Mucosa of descending colon (tissue), 3 donors: ENCODE measurements around the gene E2F3. TPM values are rescaled to one million over a fixed set of nuclear protein-coding genes. Genes with fewer than 3 reads are reported as not detected.
A peak's percentile ranks its signal among the peaks of the same experiment; 100 is the strongest.

Experiments
- ATAC-seq: fragments of 200-7000 bp; cut with Tn5 transposase; one replicate; pipeline ENCODE4 v1.9.1; 2020; ENCODE audit warnings: mild to moderate bottlenecking, moderate library complexity
- DNase-seq, 3 donors: peaks; one replicate each; pipeline ENCODE4 v3.0.0-alpha.2; 2020
- H3K36me3 ChIP-seq: fragments of 200-600 bp; one replicate; pipeline ENCODE4 v1.8.0; 2021; ENCODE audit warnings: low read depth, mild to moderate bottlenecking
- H3K4me1 ChIP-seq: fragments of 200-600 bp; one replicate; pipeline ENCODE4 v1.8.0; 2021; ENCODE audit warnings: low read depth, mild to moderate bottlenecking
- H3K4me3 ChIP-seq: fragments of 200-600 bp; one replicate; pipeline ENCODE4 v1.8.0; 2021; ENCODE audit warnings: mild to moderate bottlenecking
- H3K9me3 ChIP-seq: fragments of 200-600 bp; one replicate; pipeline ENCODE4 v1.8.0; 2021; ENCODE audit warnings: mild to moderate bottlenecking
- intact Hi-C, 2 donors: fragments of 100-400 bp; cut with DNase I in 1 of 2; cut with micrococcal nuclease in 1 of 2; formaldehyde crosslinking; loops; one replicate each; pipeline versions ENCODE4 v1.11.0 to v1.11.1; 2022; cut with DNase I, micrococcal nuclease
- total RNA-seq, 3 donors: library from RNA; stranded (reverse); fragmentation: NEBNext Ultra II Directional in 2 of 3; extraction: Animal tissue kit (Norgen Biotek cat#: 25700) in 2 of 3; gene quantifications; one replicate each; pipeline versions ENCODE4 v1.2.1 to v1.2.4, GENCODE V29; 2021 to 2023
- TF ChIP-seq, protein P1 (sequence below): fragments of 200-600 bp; IDR thresholded peaks from one replicate; pipeline ENCODE4 v1.8.0; 2022; ENCODE audit warnings: antibody characterized with exemption, mild to moderate bottlenecking
- donor health status: DM: no; HTN: no; CAD: no; lungs with moderate emphysema.
- donor health status: DM: no; HTN: no; CAD: no.
- donor health status: DM: no; HTN: yes; CAD: no.

The E2F3 gene
- total RNA-seq, 3 donors from 2014 or later, result 7.6 to 10.0 (median 7.9) TPM

DNA sequence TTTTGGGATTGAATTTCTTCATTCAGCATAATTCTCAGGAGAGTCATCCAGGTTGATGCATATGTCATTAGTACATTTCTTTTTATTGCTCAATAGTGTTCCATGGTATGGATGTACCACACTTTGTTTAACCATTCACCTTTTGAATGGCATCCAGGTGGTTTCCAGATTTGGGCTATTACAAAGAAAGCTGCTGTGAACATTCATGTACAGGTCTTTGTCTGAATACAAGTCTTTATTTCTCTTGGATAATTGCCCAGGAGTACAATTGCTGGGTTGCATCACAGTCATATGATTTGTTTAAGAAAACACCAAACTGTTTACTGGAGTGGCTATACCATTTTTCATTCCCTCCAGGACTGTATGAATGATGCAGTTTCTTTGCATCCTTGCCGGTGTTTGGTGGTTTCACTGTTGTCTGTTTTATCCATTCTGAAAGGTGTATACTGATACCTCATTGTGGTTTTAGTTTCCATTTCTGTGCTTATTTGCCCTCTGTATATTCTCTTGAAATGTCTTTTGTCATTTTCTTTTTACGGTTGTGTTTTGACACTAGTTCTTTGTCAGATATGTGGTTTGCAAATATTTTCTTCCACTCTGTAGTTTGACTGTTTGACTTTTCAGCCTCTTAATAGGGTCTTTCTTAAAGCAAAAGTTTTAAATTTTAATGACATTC lies 141.4 kb downstream of the E2F3 start:
- Histone ChIP-seq H3K36me3 (no peaks in the 10 kb centered on the region), H3K4me3 (no peak overlapping the region), H3K4me1 (no peaks in the 10 kb centered on the region), H3K9me3 (no peaks in the 10 kb centered on the region)
- ATAC-seq, result peak; percentile 85
- intact Hi-C loops, result no loop called here
- DNase-seq, result peak in 1 of 3 donors; percentile 16
- TF ChIP-seq, protein P1, sequence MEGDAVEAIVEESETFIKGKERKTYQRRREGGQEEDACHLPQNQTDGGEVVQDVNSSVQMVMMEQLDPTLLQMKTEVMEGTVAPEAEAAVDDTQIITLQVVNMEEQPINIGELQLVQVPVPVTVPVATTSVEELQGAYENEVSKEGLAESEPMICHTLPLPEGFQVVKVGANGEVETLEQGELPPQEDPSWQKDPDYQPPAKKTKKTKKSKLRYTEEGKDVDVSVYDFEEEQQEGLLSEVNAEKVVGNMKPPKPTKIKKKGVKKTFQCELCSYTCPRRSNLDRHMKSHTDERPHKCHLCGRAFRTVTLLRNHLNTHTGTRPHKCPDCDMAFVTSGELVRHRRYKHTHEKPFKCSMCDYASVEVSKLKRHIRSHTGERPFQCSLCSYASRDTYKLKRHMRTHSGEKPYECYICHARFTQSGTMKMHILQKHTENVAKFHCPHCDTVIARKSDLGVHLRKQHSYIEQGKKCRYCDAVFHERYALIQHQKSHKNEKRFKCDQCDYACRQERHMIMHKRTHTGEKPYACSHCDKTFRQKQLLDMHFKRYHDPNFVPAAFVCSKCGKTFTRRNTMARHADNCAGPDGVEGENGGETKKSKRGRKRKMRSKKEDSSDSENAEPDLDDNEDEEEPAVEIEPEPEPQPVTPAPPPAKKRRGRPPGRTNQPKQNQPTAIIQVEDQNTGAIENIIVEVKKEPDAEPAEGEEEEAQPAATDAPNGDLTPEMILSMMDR, result no peak

Other genes starting within 250 kb of the E2F3 start
- 10 to 100 TPM; 33.7 to 77.0 (median 54.4) TPM for gene MBOAT1, start 189.4 kb upstream of the E2F3 start, total RNA-seq
- 10 to 100 TPM; 13.4 to 15.5 (median 15.3) TPM for gene CDKAL1, start 132.6 kb downstream of the E2F3 start, total RNA-seq